GM12878 (cell line): Measurements from ENCODE around the gene HAO1.

Source experiments
- BHLHE40 ChIP-seq, 2 experiments: fragments of 450-650 bp in 1 of 2; IDR thresholded peaks; 2 replicates each; pipeline ENCODE4 v1.6.1; 2011 to 2017; ENCODE audit warnings: low read depth in 2 of 2, borderline replicate concordance in 1 of 2, improper control_type of control experiment in 1 of 2, low read length in 1 of 2, mild to moderate bottlenecking in 1 of 2
- CBFB ChIP-seq: IDR thresholded peaks from 2 replicates; pipeline ENCODE4 v1.6.1; 2016; ENCODE audit warnings: antibody characterized with exemption, low read depth
- CEBPB ChIP-seq, 2 experiments: fragments of 150-350 bp in 1 of 2; IDR thresholded peaks; 2 replicates each; pipeline ENCODE4 v1.6.1; 2012 to 2014; ENCODE audit warnings: low read depth in 2 of 2, low read length in 2 of 2, borderline replicate concordance in 1 of 2, inconsistent platforms in 1 of 2
- HDAC6 ChIP-seq: fragments of 200-600 bp; sonication (generic); IDR thresholded peaks from one replicate; pipeline ENCODE4 v1.8.0; 2017; ENCODE audit warnings: antibody characterized with exemption; ENCODE audit not compliant: unreplicated experiment
- MTA2 ChIP-seq: fragments of 450-650 bp; IDR thresholded peaks from 2 replicates; pipeline ENCODE4 v1.6.1; 2016; ENCODE audit warnings: low read depth, mild to moderate bottlenecking, moderate library complexity
- NR2C1 ChIP-seq: fragments of 450-650 bp; IDR thresholded peaks from 2 replicates; pipeline ENCODE4 v1.6.1; 2017; ENCODE audit warnings: antibody characterized with exemption, mild to moderate bottlenecking, moderate library complexity
- RAD21 ChIP-seq: IDR thresholded peaks from 2 replicates; pipeline ENCODE4 v1.6.1; 2011; ENCODE audit warnings: mild to moderate bottlenecking, low read depth, low read length, moderate library complexity; ENCODE audit not compliant: insufficient read depth
- TAF1 ChIP-seq: IDR thresholded peaks from 2 replicates; pipeline ENCODE4 v1.6.1; 2011; ENCODE audit warnings: mild to moderate bottlenecking, low read depth, low read length, borderline replicate concordance
- TF ChIP-seq, protein P1 (sequence below), 3 experiments: IDR thresholded peaks in 2 of 3; conservative IDR thresholded peaks in 1 of 3; 2 replicates each; pipeline ENCODE4 v1.5.1; 2011; ENCODE audit warnings: low read depth in 3 of 3, low read length in 3 of 3, mild to moderate bottlenecking in 3 of 3, control low read depth in 2 of 3, moderate library complexity in 2 of 3, inconsistent platforms in 1 of 3, mixed read lengths in 1 of 3; ENCODE audit not compliant: control insufficient read depth in 2 of 3, insufficient read depth in 1 of 3; ENCODE audit errors: extremely low read depth in 1 of 3
- TF ChIP-seq, protein P2 (sequence below): IDR thresholded peaks from 2 replicates; pipeline ENCODE4 v1.6.1; 2011; ENCODE audit warnings: low read depth, mild to moderate bottlenecking, low read length, moderate library complexity, borderline replicate concordance; ENCODE audit errors: extremely low read depth
- TF ChIP-seq, protein P3 (sequence below): fragments of 450-650 bp; IDR thresholded peaks from 2 replicates; pipeline ENCODE4 v1.6.1; 2016; ENCODE audit warnings: mild to moderate bottlenecking
- TF ChIP-seq, protein P4 (sequence below): fragments of 450-650 bp; IDR thresholded peaks from 2 replicates; pipeline ENCODE4 v1.6.1; 2016; ENCODE audit warnings: mild to moderate bottlenecking, moderate library complexity, borderline replicate concordance
- TF ChIP-seq, protein P5 (sequence below): fragments of 450-650 bp; IDR thresholded peaks from 2 replicates; pipeline ENCODE4 v1.6.1; 2016; ENCODE audit warnings: mild to moderate bottlenecking
- TF ChIP-seq, protein P6 (sequence below): fragments of 450-650 bp; IDR thresholded peaks from 2 replicates; pipeline ENCODE4 v1.6.1; 2014; ENCODE audit warnings: mild to moderate bottlenecking

DNA sequence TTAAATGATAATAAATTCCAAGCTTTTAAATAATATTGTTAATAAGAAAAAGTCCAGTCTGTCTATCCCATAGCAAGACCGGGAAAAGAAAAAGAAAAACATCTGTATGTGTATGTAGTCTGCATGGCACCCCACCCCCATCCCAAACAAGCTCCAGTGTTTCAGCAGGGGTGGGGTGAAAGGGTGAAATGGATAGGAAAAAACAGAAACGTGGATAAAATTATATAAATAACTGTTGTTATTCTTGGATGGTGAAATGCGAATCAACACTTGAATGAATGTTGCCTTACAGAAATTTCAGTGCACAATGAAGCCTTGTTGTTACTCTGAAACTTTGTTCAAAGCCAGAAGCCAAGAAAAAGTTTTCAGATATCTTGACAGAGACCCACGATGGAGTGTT, 31.4 kb downstream of the HAO1 start:
- TF ChIP-seq MTA2 (no peak), NR2C1 (no peak), RAD21 (no peak), BHLHE40 (IDR thresholded peaks at IDR 0.05; ENCODE audit: borderline replicate concordance in 1 of 2, low read depth in 2 of 2, low read length in 1 of 2) (no peak), CEBPB (IDR thresholded peaks at IDR 0.05; ENCODE audit: borderline replicate concordance in 1 of 2, low read depth in 2 of 2, low read length in 2 of 2) (no peak), TAF1 (no peak), HDAC6 (no peak), CBFB (no peak)
- TF ChIP-seq, protein P1, sequence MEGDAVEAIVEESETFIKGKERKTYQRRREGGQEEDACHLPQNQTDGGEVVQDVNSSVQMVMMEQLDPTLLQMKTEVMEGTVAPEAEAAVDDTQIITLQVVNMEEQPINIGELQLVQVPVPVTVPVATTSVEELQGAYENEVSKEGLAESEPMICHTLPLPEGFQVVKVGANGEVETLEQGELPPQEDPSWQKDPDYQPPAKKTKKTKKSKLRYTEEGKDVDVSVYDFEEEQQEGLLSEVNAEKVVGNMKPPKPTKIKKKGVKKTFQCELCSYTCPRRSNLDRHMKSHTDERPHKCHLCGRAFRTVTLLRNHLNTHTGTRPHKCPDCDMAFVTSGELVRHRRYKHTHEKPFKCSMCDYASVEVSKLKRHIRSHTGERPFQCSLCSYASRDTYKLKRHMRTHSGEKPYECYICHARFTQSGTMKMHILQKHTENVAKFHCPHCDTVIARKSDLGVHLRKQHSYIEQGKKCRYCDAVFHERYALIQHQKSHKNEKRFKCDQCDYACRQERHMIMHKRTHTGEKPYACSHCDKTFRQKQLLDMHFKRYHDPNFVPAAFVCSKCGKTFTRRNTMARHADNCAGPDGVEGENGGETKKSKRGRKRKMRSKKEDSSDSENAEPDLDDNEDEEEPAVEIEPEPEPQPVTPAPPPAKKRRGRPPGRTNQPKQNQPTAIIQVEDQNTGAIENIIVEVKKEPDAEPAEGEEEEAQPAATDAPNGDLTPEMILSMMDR (IDR thresholded peaks at IDR 0.05 in 2 of 3, conservative IDR thresholded peaks at IDR 0.05 in 1 of 3; ENCODE audit: control insufficient read depth in 2 of 3, extremely low read depth in 1 of 3, insufficient read depth in 1 of 3, low read depth in 3 of 3, low read length in 3 of 3) = no peak
- TF ChIP-seq, protein P2, sequence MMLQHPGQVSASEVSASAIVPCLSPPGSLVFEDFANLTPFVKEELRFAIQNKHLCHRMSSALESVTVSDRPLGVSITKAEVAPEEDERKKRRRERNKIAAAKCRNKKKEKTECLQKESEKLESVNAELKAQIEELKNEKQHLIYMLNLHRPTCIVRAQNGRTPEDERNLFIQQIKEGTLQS = no peak
- TF ChIP-seq, protein P3, sequence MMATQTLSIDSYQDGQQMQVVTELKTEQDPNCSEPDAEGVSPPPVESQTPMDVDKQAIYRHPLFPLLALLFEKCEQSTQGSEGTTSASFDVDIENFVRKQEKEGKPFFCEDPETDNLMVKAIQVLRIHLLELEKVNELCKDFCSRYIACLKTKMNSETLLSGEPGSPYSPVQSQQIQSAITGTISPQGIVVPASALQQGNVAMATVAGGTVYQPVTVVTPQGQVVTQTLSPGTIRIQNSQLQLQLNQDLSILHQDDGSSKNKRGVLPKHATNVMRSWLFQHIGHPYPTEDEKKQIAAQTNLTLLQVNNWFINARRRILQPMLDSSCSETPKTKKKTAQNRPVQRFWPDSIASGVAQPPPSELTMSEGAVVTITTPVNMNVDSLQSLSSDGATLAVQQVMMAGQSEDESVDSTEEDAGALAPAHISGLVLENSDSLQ = no peak
- TF ChIP-seq, protein P4, sequence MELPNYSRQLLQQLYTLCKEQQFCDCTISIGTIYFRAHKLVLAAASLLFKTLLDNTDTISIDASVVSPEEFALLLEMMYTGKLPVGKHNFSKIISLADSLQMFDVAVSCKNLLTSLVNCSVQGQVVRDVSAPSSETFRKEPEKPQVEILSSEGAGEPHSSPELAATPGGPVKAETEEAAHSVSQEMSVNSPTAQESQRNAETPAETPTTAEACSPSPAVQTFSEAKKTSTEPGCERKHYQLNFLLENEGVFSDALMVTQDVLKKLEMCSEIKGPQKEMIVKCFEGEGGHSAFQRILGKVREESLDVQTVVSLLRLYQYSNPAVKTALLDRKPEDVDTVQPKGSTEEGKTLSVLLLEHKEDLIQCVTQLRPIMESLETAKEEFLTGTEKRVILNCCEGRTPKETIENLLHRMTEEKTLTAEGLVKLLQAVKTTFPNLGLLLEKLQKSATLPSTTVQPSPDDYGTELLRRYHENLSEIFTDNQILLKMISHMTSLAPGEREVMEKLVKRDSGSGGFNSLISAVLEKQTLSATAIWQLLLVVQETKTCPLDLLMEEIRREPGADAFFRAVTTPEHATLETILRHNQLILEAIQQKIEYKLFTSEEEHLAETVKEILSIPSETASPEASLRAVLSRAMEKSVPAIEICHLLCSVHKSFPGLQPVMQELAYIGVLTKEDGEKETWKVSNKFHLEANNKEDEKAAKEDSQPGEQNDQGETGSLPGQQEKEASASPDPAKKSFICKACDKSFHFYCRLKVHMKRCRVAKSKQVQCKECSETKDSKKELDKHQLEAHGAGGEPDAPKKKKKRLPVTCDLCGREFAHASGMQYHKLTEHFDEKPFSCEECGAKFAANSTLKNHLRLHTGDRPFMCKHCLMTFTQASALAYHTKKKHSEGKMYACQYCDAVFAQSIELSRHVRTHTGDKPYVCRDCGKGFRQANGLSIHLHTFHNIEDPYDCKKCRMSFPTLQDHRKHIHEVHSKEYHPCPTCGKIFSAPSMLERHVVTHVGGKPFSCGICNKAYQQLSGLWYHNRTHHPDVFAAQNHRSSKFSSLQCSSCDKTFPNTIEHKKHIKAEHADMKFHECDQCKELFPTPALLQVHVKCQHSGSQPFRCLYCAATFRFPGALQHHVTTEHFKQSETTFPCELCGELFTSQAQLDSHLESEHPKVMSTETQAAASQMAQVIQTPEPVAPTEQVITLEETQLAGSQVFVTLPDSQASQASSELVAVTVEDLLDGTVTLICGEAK = no peak
- TF ChIP-seq, protein P5, sequence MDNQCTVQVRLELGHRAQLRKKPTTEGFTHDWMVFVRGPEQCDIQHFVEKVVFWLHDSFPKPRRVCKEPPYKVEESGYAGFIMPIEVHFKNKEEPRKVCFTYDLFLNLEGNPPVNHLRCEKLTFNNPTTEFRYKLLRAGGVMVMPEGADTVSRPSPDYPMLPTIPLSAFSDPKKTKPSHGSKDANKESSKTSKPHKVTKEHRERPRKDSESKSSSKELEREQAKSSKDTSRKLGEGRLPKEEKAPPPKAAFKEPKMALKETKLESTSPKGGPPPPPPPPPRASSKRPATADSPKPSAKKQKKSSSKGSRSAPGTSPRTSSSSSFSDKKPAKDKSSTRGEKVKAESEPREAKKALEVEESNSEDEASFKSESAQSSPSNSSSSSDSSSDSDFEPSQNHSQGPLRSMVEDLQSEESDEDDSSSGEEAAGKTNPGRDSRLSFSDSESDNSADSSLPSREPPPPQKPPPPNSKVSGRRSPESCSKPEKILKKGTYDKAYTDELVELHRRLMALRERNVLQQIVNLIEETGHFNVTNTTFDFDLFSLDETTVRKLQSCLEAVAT = no peak
- TF ChIP-seq, protein P6, sequence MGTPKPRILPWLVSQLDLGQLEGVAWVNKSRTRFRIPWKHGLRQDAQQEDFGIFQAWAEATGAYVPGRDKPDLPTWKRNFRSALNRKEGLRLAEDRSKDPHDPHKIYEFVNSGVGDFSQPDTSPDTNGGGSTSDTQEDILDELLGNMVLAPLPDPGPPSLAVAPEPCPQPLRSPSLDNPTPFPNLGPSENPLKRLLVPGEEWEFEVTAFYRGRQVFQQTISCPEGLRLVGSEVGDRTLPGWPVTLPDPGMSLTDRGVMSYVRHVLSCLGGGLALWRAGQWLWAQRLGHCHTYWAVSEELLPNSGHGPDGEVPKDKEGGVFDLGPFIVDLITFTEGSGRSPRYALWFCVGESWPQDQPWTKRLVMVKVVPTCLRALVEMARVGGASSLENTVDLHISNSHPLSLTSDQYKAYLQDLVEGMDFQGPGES = no peak
